ENCODE data around the gene SMC3.

DNA sequence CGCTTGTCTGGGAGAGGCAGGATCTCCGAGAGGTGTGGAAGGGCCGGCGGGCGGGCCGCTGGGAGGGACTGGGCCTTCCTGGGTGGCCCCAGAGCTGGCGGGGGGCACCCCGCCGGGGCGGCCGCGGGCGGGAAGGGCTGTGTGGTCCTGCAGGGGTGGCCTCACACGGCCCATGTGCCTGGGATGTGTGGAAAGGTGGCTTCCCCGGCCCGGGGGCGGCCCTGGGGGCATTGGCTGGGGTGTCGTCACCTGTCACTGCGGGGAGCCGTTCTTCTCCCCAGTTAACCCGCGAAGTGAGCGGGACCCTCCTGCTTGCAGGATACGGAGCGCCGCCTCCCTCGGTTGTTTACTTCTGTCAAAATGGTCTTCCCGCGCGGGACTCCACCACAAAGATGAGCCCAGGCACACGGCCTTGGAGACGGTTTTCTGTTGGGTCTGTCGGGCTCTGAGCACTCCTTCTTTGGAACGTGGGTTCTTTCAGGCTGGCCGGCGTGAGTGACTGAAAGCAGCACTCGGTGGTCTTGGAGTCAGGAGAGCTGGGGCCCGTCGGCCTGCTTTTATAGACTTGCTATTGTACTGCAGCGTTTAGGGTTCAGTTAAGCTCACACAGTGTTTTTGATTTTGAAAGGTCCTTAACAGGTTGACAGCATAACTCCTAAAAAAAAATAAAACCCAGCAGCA lies 700 bp downstream of the SMC3 start:
- TF ChIP-seq, protein P1, sequence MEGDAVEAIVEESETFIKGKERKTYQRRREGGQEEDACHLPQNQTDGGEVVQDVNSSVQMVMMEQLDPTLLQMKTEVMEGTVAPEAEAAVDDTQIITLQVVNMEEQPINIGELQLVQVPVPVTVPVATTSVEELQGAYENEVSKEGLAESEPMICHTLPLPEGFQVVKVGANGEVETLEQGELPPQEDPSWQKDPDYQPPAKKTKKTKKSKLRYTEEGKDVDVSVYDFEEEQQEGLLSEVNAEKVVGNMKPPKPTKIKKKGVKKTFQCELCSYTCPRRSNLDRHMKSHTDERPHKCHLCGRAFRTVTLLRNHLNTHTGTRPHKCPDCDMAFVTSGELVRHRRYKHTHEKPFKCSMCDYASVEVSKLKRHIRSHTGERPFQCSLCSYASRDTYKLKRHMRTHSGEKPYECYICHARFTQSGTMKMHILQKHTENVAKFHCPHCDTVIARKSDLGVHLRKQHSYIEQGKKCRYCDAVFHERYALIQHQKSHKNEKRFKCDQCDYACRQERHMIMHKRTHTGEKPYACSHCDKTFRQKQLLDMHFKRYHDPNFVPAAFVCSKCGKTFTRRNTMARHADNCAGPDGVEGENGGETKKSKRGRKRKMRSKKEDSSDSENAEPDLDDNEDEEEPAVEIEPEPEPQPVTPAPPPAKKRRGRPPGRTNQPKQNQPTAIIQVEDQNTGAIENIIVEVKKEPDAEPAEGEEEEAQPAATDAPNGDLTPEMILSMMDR (IDR thresholded peaks at IDR 0.05), result no peak
- TF ChIP-seq EP300 (IDR thresholded peaks at IDR 0.05), result no peak
